Measurements from ENCODE around the gene OR10A2.

OR10A2 gene

GRCh38 chr11:6855971-6856541 is 6.8 kb upstream of the OR10A2 start:
- TF ChIP-seq CTCF (IDR thresholded peaks at IDR 0.05; ENCODE audit: low read depth, low read length), result no peak
- H3K4me3 ChIP-seq (ENCODE audit: low read depth, low read length), result no peak overlapping the region

GRCh38 chr11:6856871-6857270 is 6.0 kb upstream of the OR10A2 start:
- no peak overlapping the region for H3K4me3 ChIP-seq (ENCODE audit: low read depth, low read length)
- no peak for TF ChIP-seq CTCF (IDR thresholded peaks at IDR 0.05; ENCODE audit: low read depth, low read length)

- TF ChIP-seq CTCF (IDR thresholded peaks at IDR 0.05; ENCODE audit: low read depth, low read length), result no peak
- H3K4me3 ChIP-seq (ENCODE audit: low read depth, low read length), result no peak overlapping the region
These were observed 1.6 kb downstream of the OR10A2 start for GRCh38 chr11:6864438-6864837.

- TF ChIP-seq CTCF (IDR thresholded peaks at IDR 0.05; ENCODE audit: low read depth, low read length), result no peak
- H3K4me3 ChIP-seq (ENCODE audit: low read depth, low read length), result no peak overlapping the region
These were observed 8.4 kb downstream of the OR10A2 start for GRCh38 chr11:6871278-6871677.

- TF ChIP-seq CTCF (IDR thresholded peaks at IDR 0.05; ENCODE audit: low read depth, low read length), result no peak
- no peak overlapping the region for H3K4me3 ChIP-seq (ENCODE audit: low read depth, low read length)
These were observed 12.9 kb downstream of the OR10A2 start for GRCh38 chr11:6875761-6876160.

GRCh38 chr11:6876325-6876724 is 13.5 kb downstream of the OR10A2 start, which contains the start of gene OR10A4:
OR10A4 (plus strand) TSS chr11:6876625; CDS start chr11:6876648, 23 bp downstream.
- TF ChIP-seq CTCF (IDR thresholded peaks at IDR 0.05; ENCODE audit: low read depth, low read length), result no peak
- H3K4me3 ChIP-seq (ENCODE audit: low read depth, low read length), result no peak within 1 kb of the TSS

GRCh38 chr11:6876914-6877313 is 14.1 kb downstream of the OR10A2 start:
- H3K4me3 ChIP-seq (ENCODE audit: low read depth, low read length), result no peak overlapping the region
- no peak for TF ChIP-seq CTCF (IDR thresholded peaks at IDR 0.05; ENCODE audit: low read depth, low read length)
